OCI-M2 (cell line): ENCODE results near the gene CREG2.
A peak's percentile ranks its signal among the peaks of the same experiment; 100 is the strongest.

ENCODE experiments used
- DNase-seq: peaks from one replicate; lab custom pipeline; 2025; ENCODE audit not compliant: unreplicated experiment; lab: John Stamatoyannopoulos, UW

CREG2 gene

GRCh38 chr2:101310834-101311695 is 76.2 kb downstream of the CREG2 start:
- DNase-seq: no peak

GRCh38 chr2:101310090-101310833 is 77.0 kb downstream of the CREG2 start:
- DNase-seq: no peak

- DNase-seq: peak; percentile 59
Measured at GRCh38 chr2:101308432-101309210, 78.7 kb downstream of the CREG2 start, which contains the start of gene RNF149. RNF149 (minus strand) TSS chr2:101308701; CDS start chr2:101308588, 113 bp downstream.

- DNase-seq: no peak
Measured at GRCh38 chr2:101307950-101308431, 79.3 kb downstream of the CREG2 start.

GRCh38 chr2:101307503-101307902 is 79.8 kb downstream of the CREG2 start:
- DNase-seq: no peak

GRCh38 chr2:101306410-101306809 is 80.9 kb downstream of the CREG2 start:
- DNase-seq: no peak

- no peak for DNase-seq
Measured at GRCh38 chr2:101305492-101306078, 81.7 kb downstream of the CREG2 start.

- DNase-seq: no peak
Measured at GRCh38 chr2:101305035-101305434, 82.3 kb downstream of the CREG2 start.

- no peak for DNase-seq
Measured at GRCh38 chr2:101303688-101304087, 83.6 kb downstream of the CREG2 start.

- DNase-seq: no peak
Measured at GRCh38 chr2:101302016-101302415, 85.3 kb downstream of the CREG2 start.

- DNase-seq: no peak
Measured at GRCh38 chr2:101300836-101301235, 86.5 kb downstream of the CREG2 start.

GRCh38 chr2:101300164-101300563 is 87.1 kb downstream of the CREG2 start:
- DNase-seq: no peak

- no peak for DNase-seq
Measured at GRCh38 chr2:101299604-101300003, 87.7 kb downstream of the CREG2 start.

- no peak for DNase-seq
Measured at GRCh38 chr2:101297383-101297782, 89.9 kb downstream of the CREG2 start.

- DNase-seq: no peak
Measured at GRCh38 chr2:101296371-101296770, 90.9 kb downstream of the CREG2 start.

- no peak for DNase-seq
Measured at GRCh38 chr2:101295895-101296294, 91.4 kb downstream of the CREG2 start.
